T1000 (cell line): ENCODE results near the gene RASAL2.
"Not testable (repeated sequence)": the region's sequence is repeated elsewhere in the genome, so short reads cannot be mapped to it uniquely, and the experiment has no call there.

Experiments
- DNase-seq: peaks from one replicate; lab custom pipeline; 2025; ENCODE audit warnings: mixed read lengths; lab: John Stamatoyannopoulos, UW

RASAL2 gene

DNA sequence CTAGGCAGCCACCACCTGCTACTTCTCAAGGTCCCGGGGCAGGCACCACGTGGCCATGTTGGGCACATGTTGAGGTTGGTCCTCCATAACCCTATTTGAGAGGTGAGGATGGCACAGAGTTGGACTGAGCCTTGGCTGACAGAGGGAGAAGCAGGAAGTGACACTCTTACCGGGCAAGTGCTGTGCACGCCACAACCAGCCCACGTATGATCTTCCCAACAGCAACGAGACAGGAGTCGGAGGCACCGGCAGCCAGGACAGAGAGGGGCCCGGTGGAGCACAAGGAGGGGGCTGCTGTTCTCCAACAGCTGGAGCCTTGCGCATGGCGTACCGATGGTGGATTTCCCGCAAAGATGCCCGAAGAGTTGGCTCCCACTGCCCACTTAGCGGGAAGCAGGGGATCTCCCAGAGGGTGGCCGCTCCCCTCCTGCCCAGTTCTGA is 399.4 kb downstream of the RASAL2 start:
- no peak for DNase-seq

DNA sequence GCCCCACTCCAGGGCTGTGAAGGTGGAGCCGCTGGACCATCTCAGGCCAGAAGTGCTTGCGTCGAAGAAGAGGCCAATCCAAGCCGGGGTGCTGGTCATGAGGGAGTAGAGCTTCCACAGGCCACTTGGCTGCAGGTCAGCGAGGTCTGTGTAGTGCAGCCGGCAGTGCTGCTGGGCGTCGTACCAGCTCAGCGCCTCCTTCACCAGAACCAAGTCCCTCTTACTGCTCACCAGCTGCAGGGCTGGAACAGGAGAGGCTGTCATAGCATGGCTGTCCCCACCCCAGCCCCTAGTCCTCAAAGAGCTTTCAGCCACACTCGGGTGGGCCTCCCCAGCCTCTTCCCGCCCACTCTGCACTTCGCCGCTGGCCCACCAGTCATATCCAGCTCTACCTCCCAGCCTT is 400.7 kb downstream of the RASAL2 start:
- DNase-seq = no peak

DNA sequence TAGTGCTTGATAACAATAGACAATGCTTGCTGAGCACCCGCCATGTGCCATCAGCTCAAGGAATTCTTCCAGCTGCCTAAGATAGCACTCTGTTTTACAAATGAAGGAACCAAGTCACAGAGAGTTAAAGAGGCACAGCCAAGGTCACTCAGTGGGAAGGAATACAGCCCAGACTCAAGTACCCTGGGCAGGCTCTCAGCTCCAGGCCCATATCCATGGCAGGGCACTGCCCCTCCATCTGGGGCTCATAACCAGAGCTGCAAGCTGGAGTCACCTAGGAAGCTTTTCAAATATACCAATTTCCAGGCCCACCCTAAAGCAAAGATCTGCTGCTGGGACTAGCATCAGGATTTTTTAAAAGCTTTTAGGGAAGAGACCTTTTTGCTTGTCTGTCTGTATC is 401.3 kb downstream of the RASAL2 start:
- DNase-seq = no peak

DNA sequence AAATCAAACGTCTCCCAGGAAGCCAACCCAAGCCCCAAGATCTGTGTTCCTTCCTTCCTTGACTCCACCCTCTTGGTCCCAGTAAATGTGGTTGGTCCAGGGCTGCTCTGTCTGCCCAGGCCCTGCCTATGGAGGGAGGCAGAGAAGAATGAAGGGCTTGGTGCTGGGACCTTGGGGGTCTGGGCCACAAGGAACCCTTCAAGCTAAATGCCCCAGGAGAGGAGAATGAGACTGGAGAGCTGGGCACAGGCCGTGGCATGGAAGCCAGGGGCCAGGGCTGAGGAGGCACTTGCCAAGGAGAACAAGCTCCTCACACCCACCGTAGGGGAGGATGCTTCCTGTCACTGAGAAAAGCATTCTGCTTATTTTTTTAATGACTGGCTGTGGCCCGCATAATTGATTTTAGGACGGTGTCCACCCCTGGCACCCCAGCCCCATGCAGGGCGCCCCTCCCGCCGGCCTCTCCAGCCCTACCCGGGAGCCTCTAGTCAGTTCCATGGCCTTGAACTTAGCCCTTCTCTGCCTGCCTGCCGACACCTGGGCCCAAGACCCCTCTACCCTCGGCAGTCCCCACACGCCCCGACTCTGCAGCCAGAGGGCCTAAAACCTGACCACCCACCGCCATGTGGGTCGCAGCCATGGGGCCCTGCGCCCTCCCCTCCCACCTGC is 402.0 kb downstream of the RASAL2 start:
- DNase-seq = no peak

DNA sequence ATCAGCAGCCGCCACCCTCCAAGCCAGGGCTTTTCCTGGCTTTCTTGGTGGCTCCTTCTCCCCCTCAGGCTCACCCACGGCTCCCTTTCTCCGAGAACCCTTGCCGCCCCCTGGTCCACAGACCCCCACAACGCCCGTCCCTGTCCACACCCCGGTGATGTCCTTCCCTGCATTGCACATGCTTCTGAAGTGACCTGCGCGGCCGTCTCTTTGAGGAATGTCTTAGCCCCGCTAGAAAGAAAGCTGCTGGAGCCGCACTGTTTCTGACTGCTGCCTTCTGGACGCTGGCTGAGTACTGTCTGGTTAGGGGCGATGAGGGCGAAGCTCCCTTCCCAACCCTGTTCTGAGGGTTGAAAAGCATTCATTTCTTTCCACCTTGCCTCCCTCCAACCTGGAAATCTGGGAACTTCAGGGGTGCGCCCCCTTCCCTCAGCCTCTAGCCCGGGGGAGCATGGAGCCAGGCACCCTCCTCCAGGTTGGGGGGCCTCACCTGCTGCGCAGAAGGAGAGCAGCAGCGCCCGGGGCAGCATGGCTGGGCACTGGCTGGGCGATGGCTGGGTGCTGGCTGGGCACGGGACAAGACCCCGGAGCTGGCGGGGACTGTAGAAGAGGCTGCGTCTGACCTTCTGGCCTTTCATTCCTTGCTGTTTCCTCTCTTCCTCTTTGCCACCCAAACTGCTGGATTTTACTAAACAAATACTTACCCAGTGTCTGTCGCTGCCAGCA is 402.7 kb downstream of the RASAL2 start, which contains the start of gene CLEC20A:
Gene CLEC20A (minus strand): TSS at position 555 of the 726 bp plus-strand sequence. CDS start 25 bp downstream, at position 530.
- no peak for DNase-seq

DNA sequence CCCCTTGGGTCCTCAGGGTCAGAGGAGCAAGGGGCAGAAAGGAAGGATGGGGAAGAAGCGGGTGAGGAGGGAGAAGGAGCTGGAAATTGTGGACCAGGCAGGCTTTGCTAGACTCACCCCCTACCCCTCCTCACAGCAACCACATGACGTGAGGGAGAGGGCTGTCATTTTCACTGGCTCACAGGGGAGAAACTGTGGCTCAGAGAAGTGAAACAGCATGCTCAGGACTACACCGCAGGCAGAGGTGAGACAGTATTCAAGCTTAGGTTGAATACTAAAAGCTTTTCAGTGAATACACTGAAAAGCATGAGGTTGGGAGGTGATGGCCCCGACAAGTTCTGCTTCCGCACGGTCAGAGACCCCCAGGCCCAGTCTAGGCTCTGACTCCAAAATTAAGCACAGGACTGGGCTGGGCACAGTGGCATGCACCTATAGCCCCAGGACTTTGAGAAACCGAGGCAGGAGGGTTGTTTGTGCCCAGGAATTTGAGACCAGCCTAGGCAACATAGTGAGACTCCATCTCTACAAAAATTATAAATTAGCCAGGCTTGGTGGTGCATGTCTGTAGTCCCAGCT is 404.1 kb downstream of the RASAL2 start:
- no peak for DNase-seq

DNA sequence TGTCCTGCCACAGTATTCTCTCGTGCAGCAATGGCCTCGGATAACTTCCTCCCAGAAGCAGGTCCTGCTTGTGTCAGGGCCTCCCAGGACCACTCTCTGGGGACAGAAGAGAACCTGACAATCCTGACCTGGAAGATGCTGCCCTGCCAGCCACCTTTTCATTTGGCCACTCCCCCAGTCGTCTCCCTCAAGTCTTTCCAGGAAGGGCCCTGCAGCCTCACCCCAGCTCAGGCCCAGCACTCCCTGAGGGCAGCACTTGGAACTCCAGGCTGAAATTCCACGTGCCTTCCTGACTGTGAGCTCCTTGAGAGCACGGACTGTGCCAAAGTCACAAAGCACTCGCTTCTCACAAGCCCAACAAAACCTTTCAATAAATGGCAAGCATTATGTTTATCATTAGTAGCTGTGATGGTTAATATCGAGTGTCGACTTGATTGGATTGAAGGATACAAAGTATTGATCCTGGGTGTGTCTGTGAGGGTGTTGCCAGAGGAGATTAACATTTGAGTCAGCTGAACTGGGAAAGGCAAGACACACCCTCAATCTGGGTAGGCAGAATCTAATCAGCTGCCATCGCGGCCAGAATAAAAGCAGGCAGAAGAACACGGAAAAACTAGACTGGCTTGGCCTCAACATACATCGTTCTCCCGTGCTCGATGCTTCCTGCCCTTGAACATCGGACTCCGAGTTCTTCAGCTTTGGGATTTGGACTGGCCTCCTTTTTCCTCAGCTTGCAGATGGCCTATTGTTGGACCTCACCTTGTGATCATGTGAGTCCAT is 405.2 kb downstream of the RASAL2 start:
- no peak for DNase-seq

DNA sequence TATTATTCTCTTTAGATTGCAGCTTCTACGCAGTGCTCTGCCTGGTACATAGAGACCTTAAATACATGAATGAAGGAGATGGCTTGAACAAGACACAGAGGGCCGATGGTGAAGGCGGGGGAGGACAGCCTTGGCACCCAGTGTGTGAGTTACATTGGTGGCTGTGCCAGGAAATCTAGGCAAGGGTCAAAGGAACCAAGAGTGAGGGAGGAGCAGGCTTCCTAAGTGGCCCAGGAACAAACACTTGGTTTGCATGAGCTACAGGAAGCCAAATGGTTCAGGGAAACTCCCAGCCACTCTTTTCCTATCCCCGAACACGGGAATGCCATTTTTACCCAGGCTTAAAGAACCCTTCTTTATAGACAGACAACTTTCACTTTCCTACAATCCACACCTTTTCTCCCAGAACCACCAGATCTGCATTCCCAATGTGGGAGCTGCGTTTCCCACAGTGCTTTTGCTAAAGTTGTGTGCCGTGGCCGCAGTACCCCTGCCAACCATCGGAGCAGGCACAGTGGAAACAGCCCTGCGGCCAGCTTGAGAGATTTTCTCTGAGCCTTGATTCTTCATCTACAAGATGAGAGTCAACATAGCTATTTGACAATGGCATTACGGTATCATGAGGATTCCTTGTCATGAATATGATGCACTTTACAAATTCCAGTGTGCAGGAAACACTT is 406.3 kb downstream of the RASAL2 start:
- no peak for DNase-seq

DNA sequence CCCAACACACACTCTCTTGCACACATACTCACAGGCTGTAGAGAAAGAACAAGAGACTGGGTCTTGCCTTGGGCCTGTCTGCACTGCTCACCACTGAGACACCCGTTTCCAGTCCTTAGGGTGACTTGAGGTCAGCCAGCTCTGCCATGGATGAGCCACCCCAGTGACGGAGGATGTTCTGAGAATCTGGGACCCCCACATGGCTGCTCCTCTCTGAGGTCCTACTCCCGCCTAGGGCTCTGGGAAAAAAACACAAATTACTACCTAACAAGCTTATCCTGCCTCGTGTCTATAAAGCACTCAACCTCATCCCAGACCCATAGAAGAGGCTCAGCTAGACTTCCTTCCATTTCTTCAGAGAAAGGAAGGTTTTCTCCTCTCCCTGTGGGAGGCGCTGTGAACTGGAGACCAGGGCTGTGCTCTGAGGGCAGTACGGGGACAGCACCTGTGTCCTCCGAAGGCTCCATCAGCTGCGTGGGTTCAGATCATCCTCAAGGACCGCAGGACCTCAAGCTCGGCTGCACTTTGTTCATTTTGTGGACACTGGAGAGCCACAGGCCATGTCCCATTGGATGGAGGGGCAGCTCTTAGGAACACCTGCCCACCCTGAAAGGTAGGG is 407.1 kb downstream of the RASAL2 start:
- no peak for DNase-seq

DNA sequence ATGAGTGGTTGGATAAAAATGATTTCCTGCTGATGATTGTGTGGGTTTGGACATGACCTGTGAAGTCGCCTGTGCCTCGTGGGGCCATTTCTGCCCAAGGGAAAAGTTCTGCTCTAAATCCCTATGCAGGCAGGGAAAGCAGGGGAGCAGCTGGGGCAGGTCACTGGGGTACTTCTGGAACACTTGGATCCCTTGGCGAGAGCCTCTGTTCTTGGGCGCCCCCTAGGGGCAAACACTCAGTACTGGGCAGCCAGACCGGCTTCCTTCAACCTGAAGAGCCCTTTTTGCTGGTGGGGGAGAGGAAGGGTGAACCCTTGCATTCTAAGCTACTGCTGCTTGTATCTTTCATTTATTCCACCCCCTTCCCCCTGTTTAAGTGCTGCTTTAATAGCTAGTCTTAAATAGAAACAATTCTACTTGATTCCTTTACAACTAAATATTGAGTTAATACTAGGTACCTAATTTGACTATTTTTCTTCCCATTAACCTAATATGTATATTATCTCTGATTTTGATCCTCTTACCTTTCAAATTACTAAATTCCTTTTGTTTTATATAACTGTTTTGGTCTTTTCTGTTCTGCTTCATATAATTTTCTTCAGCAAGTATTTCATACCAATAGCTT is 407.9 kb downstream of the RASAL2 start:
- DNase-seq = peak; percentile 42

DNA sequence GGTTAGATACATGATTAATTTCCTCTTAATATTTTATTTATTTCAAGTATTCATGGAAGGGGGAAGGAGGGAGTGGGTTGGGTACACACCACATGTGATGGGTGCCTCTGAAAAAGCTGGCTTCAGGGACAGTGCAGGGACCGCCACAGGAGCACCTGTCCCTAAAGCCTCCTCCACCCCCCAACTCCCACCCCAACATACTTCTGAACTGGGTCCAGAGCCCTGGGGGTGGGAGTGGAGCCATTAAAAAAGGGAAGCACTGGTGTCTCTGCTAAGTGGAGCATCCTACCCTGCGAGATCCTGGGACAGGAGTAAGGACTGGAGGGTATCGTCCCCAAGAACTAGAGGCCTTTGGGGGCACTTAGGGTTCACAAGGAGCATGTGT is 408.4 kb downstream of the RASAL2 start:
- DNase-seq = no peak

DNA sequence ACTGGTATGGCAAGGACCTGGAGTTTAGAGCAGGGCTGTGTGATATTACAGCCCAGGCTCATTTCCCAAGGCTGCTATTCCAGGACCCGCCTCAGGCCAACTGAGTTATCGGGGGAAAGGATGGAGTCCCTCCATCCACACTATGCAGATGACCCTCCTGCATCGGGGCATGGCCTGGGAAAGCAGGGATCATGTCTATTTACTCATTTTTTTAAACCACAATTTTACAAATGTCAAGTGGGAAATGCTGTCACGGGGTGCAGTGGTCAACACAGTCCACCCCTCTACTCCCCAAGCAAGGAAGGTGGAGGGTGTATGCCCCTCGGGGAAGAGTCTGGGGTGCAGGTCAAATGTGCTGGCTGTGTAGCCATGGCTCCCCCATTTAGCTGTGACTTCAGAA is 409.0 kb downstream of the RASAL2 start:
- no peak for DNase-seq

DNA sequence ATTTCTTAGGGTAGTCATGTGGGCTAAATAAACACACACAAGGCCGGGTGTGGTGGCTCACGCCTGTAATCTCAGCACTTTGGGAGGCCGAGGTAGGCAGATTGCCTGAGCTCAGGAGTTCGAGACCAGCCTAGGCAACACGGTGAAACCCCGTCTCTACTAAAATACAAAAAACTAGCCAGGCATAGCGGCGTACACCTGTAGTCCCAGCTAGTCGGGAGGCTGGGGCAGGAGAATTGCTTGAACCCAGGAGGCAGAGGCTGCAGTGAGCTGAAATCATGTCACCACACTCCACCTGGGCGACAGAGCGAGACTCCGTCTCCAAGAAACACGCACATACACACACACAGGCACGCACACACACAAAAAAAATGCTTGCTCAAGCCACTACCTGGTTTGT is 409.4 kb downstream of the RASAL2 start:
- not testable (repeated sequence) for DNase-seq

DNA sequence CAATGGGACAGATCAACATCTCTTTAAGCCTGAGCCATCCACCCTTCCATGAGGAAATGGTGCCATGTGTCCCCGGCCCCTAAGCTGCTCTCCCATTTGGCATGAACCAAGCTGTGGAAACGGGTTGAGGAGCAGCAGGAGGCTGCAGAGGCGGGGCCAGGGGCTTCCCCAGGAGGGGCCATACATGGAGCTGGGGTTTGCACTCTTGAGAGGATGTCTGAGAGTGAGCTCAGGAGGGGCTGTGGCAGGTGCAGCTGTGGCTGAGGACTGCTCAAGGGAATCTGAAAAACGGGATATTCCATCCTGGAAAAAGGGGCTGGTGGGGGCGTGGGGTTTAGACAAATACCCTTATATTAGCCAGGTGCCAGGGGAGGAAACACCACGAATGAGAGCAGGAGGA is 409.9 kb downstream of the RASAL2 start:
- DNase-seq = no peak

DNA sequence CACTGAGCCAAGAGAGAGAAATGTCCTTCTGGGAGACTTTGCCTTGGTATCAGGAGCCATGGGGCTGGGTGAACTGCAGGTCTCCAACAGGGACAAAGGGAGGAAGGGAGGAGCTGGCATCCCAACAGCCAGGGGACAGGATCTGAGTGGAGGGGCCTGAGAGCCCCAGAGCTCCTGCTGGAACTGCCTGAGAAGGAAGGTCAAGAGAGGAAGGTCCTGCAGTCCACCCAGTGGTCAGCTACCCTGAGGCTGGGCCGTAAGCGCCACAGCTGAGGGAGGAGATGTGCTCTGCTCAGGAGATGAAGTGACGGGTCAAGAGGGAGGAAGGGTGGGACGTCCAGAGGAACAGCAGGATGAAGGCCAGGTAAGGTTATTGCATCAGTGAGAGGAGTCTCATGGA is 410.4 kb downstream of the RASAL2 start:
- no peak for DNase-seq

DNA sequence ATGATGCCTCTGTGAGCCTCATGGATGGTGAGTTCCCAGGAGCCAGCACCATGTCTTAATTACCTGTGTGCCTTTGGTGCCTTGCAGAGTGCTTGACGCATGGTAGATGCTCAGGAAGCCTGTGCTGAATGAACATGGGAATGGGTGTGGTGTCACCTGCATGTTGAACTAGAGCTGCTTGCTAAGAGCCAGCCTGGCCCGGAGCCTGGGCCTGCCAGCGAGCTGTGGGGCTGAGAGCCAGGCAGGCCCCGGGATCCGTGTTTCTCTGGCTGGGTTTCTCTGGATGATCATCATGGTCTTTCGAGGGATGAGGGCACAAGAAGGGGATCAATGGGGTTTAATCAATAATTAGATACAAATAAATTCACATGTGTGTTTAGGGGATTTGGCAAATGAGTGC is 412.3 kb downstream of the RASAL2 start:
- DNase-seq = no peak

DNA sequence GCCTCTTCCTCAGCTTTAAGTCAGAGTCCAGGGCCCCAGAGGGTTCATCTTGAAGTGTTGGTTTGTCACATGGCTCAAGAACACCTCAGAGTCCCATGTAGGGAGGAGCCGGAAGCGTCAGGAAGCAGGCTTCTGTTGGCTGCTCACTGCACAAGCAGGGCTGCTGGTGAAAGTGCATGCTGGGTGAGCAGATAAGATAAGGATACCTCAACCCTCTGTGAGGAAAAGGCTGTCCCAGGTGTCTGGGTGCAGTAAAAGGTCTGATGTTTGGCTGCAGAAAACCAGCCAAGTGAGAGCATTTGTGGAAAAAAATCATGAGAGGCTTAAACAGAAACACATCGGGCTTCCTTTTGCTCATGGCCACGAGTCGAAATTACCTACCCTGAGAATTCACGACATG is 412.8 kb downstream of the RASAL2 start:
- no peak for DNase-seq

DNA sequence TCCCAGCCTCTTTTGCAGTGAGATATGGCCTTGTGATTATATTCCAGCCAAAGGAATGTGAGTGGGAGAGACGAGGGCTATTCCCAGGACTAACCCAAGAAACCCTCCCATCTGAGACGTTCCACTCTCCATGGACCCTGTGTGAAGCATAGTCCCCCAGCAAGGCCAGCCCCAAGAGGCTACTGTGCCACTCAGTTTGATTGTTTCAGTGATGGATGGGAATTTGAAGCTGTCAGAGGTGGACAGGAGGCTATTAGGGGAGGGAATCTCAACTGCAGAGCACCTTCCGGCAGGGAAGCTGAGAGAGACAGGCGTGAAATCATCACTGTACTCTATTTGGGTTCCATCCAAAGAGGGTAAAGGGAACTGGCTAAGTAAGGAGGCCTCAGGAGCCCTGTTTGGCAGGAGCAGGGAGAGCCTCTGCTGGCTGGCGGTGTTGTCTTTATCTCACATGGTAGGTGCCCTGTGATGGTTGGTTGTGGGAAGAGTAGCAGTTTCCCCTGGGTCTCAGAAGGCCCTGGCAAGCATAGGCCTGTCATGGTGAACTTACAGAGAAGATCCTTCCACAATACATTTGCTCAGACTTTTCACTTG is 415.6 kb downstream of the RASAL2 start:
- DNase-seq = no peak

DNA sequence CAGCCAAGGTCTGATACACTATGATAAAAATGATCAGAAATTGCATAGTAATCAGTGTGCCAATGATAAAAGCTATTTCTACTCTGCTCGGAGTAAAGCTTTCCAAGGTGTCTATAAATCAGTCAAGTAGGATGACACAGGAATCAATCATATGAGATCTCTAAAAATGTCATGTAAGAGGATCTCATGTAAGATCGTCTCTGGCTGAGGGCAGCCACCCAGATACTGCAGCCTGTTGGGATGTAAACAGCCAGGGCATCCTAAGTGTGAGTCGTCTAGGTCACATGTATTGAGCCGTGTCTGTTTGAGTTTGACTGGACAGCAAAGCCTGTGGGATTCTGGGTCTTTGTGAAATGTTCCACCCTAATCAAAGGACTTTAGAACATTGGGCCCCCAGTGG is 416.3 kb downstream of the RASAL2 start:
- DNase-seq = no peak

DNA sequence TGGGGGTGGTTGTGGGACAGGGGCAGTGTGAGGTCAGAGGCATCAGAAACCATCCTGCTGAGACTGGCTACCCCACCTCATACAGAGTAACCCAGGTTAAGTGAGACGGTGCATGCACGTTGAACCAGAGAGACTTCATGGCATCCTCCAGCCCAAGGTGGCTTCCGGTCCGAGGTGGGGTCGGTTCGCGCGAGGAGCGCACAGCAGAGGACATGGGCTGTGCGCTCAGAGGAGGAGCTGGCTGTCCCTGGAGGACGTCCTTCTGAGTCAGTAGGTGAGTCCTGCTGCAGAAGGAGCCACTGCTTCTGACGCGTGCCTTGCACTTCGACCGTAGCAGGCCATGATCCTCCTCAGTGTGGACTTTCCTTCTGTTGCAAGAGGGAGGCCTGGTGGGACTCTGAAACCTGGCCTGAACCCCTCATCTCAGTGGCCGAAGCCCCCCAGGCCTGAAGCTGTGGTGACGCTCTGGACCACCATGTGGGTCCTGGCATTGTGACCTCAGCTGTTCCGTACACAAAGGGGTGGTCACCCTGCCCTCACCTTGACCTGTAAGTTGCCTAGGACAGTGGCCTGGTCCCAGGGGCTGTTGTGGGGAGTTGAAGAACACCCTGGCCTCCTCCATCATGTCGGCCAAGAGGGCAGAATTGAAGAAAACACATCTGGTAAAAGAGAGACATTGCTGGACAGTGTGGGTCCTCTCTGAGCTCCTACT is 418.8 kb downstream of the RASAL2 start, which contains the start of gene TEX35:
Gene TEX35 (plus strand): TSS at position 544 of the 712 bp plus-strand sequence. CDS start 80 bp downstream, at position 624.
- no peak for DNase-seq
